SU-DHL-6 (cell line): ENCODE results near the gene DENND1B.

Source experiments
- H2AFZ ChIP-seq: fragments of 200-600 bp; sonication (generic); 2 replicates; pipeline ENCODE4 v1.6.1; 2014; ENCODE audit warnings: low read depth, mild to moderate bottlenecking, moderate library complexity, mixed read lengths, antibody characterized with exemption, low read length; ENCODE audit not compliant: severe bottlenecking
- H3F3A ChIP-seq: fragments of 200-600 bp; shearing (Covaris generic); 2 replicates; pipeline ENCODE4 v1.6.0; 2016; ENCODE audit warnings: antibody characterized with exemption, mild to moderate bottlenecking; ENCODE audit not compliant: insufficient read depth
- H3K27ac ChIP-seq: fragments of 200-600 bp; sonication (generic); 2 replicates; pipeline ENCODE4 v1.5.1; 2016; ENCODE audit warnings: low read depth, mild to moderate bottlenecking, low read length, moderate library complexity, mixed read lengths
- H3K27me3 ChIP-seq: fragments of 200-600 bp; sonication (generic), shearing (Covaris generic); 2 replicates; pipeline ENCODE4 v1.6.0; 2014; ENCODE audit warnings: mild to moderate bottlenecking, low read length
- H3K36me3 ChIP-seq: fragments of 200-600 bp; sonication (generic); 2 replicates; pipeline ENCODE4 v1.6.1; 2014; ENCODE audit warnings: mild to moderate bottlenecking, low read length, mixed read lengths
- H3K4me2 ChIP-seq: fragments of 300-600, 200-600 bp; shearing (Covaris generic), sonication (generic); 2 replicates; pipeline ENCODE4 v1.6.0; 2014; ENCODE audit warnings: low read length, low read depth, mild to moderate bottlenecking; ENCODE audit not compliant: poor library complexity, severe bottlenecking
- H3K4me3 ChIP-seq: fragments of 200-600 bp; sonication (generic); 2 replicates; pipeline ENCODE4 v1.5.1; 2014; ENCODE audit warnings: antibody characterized with exemption, low read length, mild to moderate bottlenecking, mixed read lengths; ENCODE audit not compliant: insufficient read depth, poor library complexity, severe bottlenecking
- H3K79me2 ChIP-seq: fragments of 200-600 bp; sonication (generic); 2 replicates; pipeline ENCODE4 v1.6.1; 2014; ENCODE audit warnings: mild to moderate bottlenecking, low read length, moderate library complexity; ENCODE audit not compliant: insufficient read depth
- H3K9ac ChIP-seq: fragments of 200-600 bp; sonication (generic); 2 replicates; pipeline ENCODE4 v1.7.0; 2014; ENCODE audit warnings: mild to moderate bottlenecking, low read length
- H3K9me2 ChIP-seq: fragments of 200-600 bp; sonication (generic); replicated peaks from 2 replicates; pipeline ENCODE4 v1.6.1; 2014; ENCODE audit warnings: low read length; ENCODE audit not compliant: insufficient read depth
- H3K9me3 ChIP-seq: fragments of 200-600 bp; sonication (generic); 2 replicates; pipeline ENCODE4 v1.6.1; 2014; ENCODE audit warnings: low read length, mixed read lengths; ENCODE audit not compliant: insufficient read depth
- H4K20me1 ChIP-seq: fragments of 200-600 bp; sonication (generic); 2 replicates; pipeline ENCODE4 v1.6.1; 2014; ENCODE audit warnings: low read depth, mild to moderate bottlenecking, antibody characterized with exemption, low read length, moderate library complexity, mixed read lengths
- CTCF ChIP-seq: fragments of 200-600 bp; sonication (generic); IDR thresholded peaks from one replicate; pipeline ENCODE4 v1.5.1; 2017; ENCODE audit warnings: antibody characterized with exemption, mild to moderate bottlenecking, low read length, moderate library complexity; ENCODE audit not compliant: insufficient read depth, poor library complexity, severe bottlenecking
- EZH2phosphoT487 ChIP-seq: fragments of 200-600 bp; sonication (generic), shearing (Covaris generic); conservative IDR thresholded peaks from 2 replicates; pipeline ENCODE4 v1.6.1; 2018; ENCODE audit warnings: mild to moderate bottlenecking, antibody characterized with exemption, low read length, moderate library complexity, mixed read lengths

DENND1B gene

DNA sequence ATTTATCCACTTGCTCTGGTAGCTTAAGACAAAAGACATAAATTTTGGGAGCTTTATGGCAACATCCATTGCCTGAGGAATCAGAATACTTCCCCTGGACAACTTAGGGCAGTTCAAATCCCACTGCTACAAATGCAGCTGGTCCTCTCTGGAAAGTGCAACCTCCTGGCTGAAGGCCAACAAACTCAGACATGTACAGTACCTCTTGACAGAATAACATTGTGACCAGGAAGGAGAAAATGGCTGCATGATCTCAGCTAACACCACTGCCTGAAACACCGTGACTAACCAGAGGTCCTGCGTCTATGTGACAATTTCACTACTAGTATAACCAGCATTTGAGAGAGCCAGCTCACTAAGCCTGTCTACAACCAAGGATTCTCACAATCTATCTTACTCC lies 288.3 kb downstream of the DENND1B start:
- no peak overlapping the region for H3K27ac ChIP-seq
- no peak for TF ChIP-seq EZH2phosphoT487
- no peak for TF ChIP-seq CTCF
- H2AFZ ChIP-seq = no peak overlapping the region
- no peaks in the 10 kb centered on the region for H3F3A ChIP-seq
- H3K36me3 ChIP-seq = no peaks in the 10 kb centered on the region
- H3K9ac ChIP-seq = no peak overlapping the region
- no peaks in the 10 kb centered on the region for H3K9me2 ChIP-seq
- no peaks in the 10 kb centered on the region for H4K20me1 ChIP-seq
- H3K27me3 ChIP-seq = no peaks in the 10 kb centered on the region
- no peaks in the 10 kb centered on the region for H3K79me2 ChIP-seq
- no peak overlapping the region for H3K4me3 ChIP-seq
- H3K9me3 ChIP-seq = no peaks in the 10 kb centered on the region
- no peak overlapping the region for H3K4me2 ChIP-seq

DNA sequence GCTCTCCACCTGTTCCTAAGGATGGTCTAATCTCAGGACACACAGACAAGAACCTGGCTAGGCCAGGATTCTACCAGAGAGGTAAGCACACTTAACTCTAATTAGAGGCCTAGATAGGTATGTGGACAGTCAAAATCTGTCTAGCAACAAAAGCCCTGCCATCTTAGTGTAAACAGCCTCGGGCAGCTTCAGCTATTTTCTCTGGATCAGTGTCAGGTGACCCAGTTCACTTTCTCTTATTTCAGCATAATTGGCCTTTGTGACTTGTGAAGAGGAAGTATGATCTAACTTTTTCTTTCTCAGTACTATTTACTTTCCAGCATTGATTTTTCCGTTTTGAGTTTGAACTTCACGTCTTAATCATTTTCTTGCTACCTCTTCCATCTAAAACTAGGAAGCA lies 289.5 kb downstream of the DENND1B start:
- no peak for TF ChIP-seq CTCF
- no peak for TF ChIP-seq EZH2phosphoT487
- no peaks in the 10 kb centered on the region for H4K20me1 ChIP-seq
- no peaks in the 10 kb centered on the region for H3K36me3 ChIP-seq
- no peak overlapping the region for H3K4me3 ChIP-seq
- no peak overlapping the region for H3K4me2 ChIP-seq
- H3K27me3 ChIP-seq = no peaks in the 10 kb centered on the region
- no peak overlapping the region for H3K27ac ChIP-seq
- H3K9ac ChIP-seq = no peak overlapping the region
- no peaks in the 10 kb centered on the region for H3F3A ChIP-seq
- H3K9me3 ChIP-seq = no peaks in the 10 kb centered on the region
- H2AFZ ChIP-seq = no peak overlapping the region
- no peaks in the 10 kb centered on the region for H3K9me2 ChIP-seq
- no peaks in the 10 kb centered on the region for H3K79me2 ChIP-seq

GRCh38 chr1:197481101-197481500 lies 294.2 kb downstream of the DENND1B start:
- no peaks in the 10 kb centered on the region for H4K20me1 ChIP-seq
- H3K4me3 ChIP-seq = no peak overlapping the region
- H3K4me2 ChIP-seq = no peak overlapping the region
- H3K79me2 ChIP-seq = no peaks in the 10 kb centered on the region
- no peaks in the 10 kb centered on the region for H3F3A ChIP-seq
- H2AFZ ChIP-seq = no peak overlapping the region
- H3K9me2 ChIP-seq = no peaks in the 10 kb centered on the region
- H3K9me3 ChIP-seq = no peaks in the 10 kb centered on the region
- TF ChIP-seq EZH2phosphoT487 = no peak
- no peak for TF ChIP-seq CTCF
- no peak overlapping the region for H3K9ac ChIP-seq
- no peak overlapping the region for H3K27ac ChIP-seq
- no peaks in the 10 kb centered on the region for H3K27me3 ChIP-seq
- H3K36me3 ChIP-seq = no peaks in the 10 kb centered on the region

DNA sequence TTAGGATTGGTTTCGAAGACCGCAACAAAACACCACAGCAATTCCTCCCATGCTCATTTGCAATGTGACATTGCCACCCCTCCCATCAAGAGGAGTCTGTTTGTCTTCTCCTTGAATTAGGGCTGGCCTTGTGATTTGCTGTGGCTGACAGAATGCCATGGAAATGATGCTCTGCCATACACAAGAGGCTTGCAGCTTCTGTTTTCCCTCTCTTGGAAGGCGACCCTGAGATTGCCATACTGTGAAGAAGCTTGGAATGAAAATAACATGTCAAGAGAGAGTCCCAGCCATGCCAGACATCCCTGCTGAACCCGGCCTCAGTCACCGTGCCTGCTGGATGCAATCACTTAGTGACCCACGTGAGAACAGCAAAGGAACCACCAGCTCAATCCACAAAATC lies 294.8 kb downstream of the DENND1B start:
- no peak overlapping the region for H3K4me3 ChIP-seq
- H4K20me1 ChIP-seq = no peaks in the 10 kb centered on the region
- H3K36me3 ChIP-seq = no peaks in the 10 kb centered on the region
- no peaks in the 10 kb centered on the region for H3K79me2 ChIP-seq
- no peak overlapping the region for H3K27ac ChIP-seq
- no peaks in the 10 kb centered on the region for H3F3A ChIP-seq
- no peak overlapping the region for H3K4me2 ChIP-seq
- H2AFZ ChIP-seq = no peak overlapping the region
- no peaks in the 10 kb centered on the region for H3K27me3 ChIP-seq
- no peaks in the 10 kb centered on the region for H3K9me3 ChIP-seq
- TF ChIP-seq CTCF = no peak
- no peak for TF ChIP-seq EZH2phosphoT487
- H3K9ac ChIP-seq = no peak overlapping the region
- H3K9me2 ChIP-seq = no peaks in the 10 kb centered on the region
